ENCODE measurements around the gene MCF2L. TPM values are rescaled to one million over a fixed set of nuclear protein-coding genes. Genes with fewer than 3 reads are reported as not detected.

MCF2L gene
- total and polyA plus RNA-seq, 2 experiments from 2014 or later, result 27.6 to 38.6 TPM

- TF ChIP-seq CTCF (IDR thresholded peaks at IDR 0.05; ENCODE audit: low read depth, low read length), result no peak
- no peaks in the 10 kb centered on the region for H3K9me3 ChIP-seq (ENCODE audit: low read depth)
- no peak overlapping the region for H3K4me3 ChIP-seq
- H3K4me1 ChIP-seq (ENCODE audit: low read depth), result no peaks in the 10 kb centered on the region
- H3K27ac ChIP-seq, result no peak overlapping the region
- H3K27me3 ChIP-seq, result peaks cover 6% of the 10 kb centered on the region
- DNase-seq (ENCODE audit: low read depth in 1 of 2, low spot score in 1 of 2), result no peak
- H3K36me3 ChIP-seq, result no peaks in the 10 kb centered on the region
These were observed 14.3 kb upstream of the MCF2L start for GRCh38 chr13:112954488-112955270.

- peaks cover 5% of the 10 kb centered on the region for H3K27me3 ChIP-seq
- H3K9me3 ChIP-seq (ENCODE audit: low read depth), result no peaks in the 10 kb centered on the region
- H3K27ac ChIP-seq, result no peak overlapping the region
- TF ChIP-seq CTCF (IDR thresholded peaks at IDR 0.05; ENCODE audit: low read depth, low read length), result no peak
- DNase-seq (ENCODE audit: low read depth in 1 of 2, low spot score in 1 of 2), result no peak
- no peak overlapping the region for H3K4me3 ChIP-seq
- no peaks in the 10 kb centered on the region for H3K4me1 ChIP-seq (ENCODE audit: low read depth)
- no peaks in the 10 kb centered on the region for H3K36me3 ChIP-seq
These were observed 13.6 kb upstream of the MCF2L start for GRCh38 chr13:112955271-112955937.

- no peak overlapping the region for H3K27ac ChIP-seq
- no peak for DNase-seq (ENCODE audit: low read depth in 1 of 2, low spot score in 1 of 2)
- no peaks in the 10 kb centered on the region for H3K4me1 ChIP-seq (ENCODE audit: low read depth)
- H3K36me3 ChIP-seq, result no peaks in the 10 kb centered on the region
- no peak for TF ChIP-seq CTCF (IDR thresholded peaks at IDR 0.05; ENCODE audit: low read depth, low read length)
- no peak overlapping the region for H3K4me3 ChIP-seq
- no peaks in the 10 kb centered on the region for H3K27me3 ChIP-seq
- no peaks in the 10 kb centered on the region for H3K9me3 ChIP-seq (ENCODE audit: low read depth)
These were observed 13.1 kb upstream of the MCF2L start for GRCh38 chr13:112955956-112956355.

GRCh38 chr13:112956571-112957294 is 12.3 kb upstream of the MCF2L start:
- peak in 1 of 2 donors; percentile 13 for DNase-seq (ENCODE audit: low read depth in 1 of 2, low spot score in 1 of 2)
- no peak overlapping the region for H3K27ac ChIP-seq

More at GRCh38 chr13:112956571-112957294, 12.3 kb upstream of the MCF2L start:
- Histone ChIP-seq H3K27me3 (no peaks in the 10 kb centered on the region), H3K4me3 (no peak overlapping the region), H3K36me3 (no peaks in the 10 kb centered on the region), H3K4me1 (ENCODE audit: low read depth) (no peaks in the 10 kb centered on the region), H3K9me3 (ENCODE audit: low read depth) (no peaks in the 10 kb centered on the region)
- no peak for TF ChIP-seq CTCF (IDR thresholded peaks at IDR 0.05; ENCODE audit: low read depth, low read length)
